ENCODE data around the gene RPTOR.
"Not testable (repeated sequence)": the region's sequence is repeated elsewhere in the genome, so short reads cannot be mapped to it uniquely, and the experiment has no call there.

RPTOR gene

DNA sequence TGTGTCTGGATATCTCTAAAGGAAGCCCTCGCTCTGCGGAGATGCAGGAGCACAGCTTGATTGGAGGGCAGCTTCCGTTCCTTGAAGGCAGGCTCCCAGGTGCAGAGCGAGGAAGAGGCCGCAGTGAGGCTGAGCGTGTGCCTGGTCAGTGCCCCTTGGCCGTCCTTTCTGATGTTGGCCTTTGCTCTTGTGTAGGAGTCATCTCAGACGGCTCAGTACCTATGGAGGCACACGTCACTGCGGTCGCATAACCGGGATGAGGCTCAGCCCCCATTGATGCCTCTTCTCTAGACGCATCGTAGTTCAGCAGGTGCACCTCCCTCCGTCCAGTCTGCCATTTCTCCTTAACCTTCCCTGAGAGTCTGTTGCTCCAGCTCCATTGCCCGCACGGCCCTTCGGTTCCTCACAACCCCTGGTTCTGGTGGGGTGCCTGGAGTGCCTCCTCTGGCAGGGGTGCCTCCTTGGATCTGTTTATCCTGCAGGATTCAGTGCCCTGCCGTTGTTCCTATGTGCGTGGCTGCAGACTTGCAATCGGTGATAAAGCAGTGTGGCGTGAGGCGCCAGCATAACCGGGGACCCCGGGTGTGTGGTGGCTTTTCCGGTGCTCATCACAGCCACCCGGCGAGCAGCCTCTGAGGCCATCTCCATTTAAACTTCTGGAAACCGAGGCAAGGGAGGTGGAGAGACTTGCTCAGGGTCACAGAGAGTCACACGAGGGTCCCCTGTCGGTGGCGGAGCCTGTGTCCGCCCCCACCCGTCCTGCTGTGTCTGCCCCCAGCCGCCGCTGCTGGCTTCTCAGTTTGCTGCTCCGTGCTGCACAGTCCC lies 258.2 kb downstream of the RPTOR start:
- DNase-seq, result no peak

- no peak for DNase-seq
Observed at GRCh38 chr17:80803451-80804428, 259.1 kb downstream of the RPTOR start.

GRCh38 chr17:80804466-80804865 lies 259.8 kb downstream of the RPTOR start:
- no peak for DNase-seq

GRCh38 chr17:80805032-80805751 lies 260.6 kb downstream of the RPTOR start:
- peak; percentile 19 for DNase-seq

DNA sequence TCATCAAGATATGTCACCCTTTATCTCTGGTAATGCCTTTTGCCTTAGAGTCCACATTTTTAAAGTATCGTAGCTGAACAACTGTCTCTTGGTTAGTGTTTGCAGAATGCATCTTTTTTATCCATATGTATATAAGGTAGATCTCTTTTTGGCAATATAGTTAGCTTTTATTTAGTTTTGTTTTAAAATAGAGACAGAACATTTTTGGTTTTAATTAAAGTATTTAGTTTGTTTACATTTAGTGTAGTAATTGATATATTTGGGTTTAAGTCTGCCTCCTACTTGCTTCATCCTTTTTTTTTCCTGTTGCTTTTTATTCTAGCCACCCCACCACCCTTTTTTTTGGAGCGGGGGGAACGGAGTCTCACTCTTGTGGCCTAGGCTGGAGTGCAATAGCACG lies 262.4 kb downstream of the RPTOR start:
- DNase-seq, result no peak

- no peak for DNase-seq
Observed at GRCh38 chr17:80807882-80808281, 263.2 kb downstream of the RPTOR start.

GRCh38 chr17:80811181-80812105 lies 266.8 kb downstream of the RPTOR start:
- no peak for DNase-seq

DNA sequence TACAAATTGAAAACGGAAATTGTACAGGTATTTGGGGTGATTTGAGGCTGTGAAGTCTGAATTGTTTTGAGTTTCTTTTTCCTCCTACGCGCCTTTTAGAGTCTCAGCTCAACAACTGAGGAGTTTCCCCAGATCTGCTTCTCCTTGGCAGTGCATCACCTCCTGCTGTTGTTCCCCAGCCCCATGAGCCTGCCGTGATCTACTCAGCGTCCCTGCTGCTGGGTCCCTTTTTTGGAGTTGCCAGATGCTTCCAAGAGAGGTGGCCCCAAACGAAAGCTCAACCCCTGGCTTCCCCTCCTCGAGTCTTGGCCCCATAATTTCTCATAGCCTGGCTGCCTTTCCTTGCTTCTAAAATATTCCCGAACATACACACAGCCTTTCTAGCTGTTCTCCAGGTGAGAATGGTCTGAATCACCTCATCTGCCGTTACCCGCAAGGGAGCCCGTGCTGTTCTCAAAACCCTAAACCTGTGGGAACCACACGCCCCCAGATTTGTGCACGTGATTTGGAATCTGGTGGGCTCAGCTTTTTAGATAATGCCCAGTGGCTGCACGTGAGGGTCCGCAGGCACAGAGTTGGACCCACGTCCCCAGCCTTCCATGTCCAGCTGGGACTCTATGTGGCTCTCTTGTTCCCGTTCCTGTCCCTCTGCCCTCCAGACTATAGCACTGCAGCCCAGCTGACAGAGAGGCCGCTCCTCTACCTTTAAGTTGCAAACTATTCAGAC lies 267.9 kb downstream of the RPTOR start:
- DNase-seq, result no peak

- DNase-seq, result no peak
Observed at GRCh38 chr17:80813318-80813717, 268.7 kb downstream of the RPTOR start.

DNA sequence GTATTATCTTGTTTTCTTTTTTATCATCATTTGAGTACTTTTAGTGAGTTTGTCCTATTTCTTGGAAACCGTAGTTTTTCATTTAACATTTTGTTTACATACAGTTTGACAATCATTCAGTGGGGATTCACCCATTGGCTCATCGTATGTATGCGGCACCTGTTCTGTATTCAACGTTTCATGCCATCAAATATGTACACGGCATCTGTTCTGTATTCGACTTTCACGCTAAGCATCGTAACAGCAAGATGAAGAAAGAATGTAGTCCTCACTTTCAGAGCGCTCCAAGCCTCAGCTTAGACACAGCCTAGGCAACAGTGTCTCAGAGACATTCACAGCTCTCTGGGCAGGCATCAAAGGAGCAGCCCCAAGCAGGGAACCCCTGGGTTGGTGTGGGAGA lies 269.9 kb downstream of the RPTOR start:
- DNase-seq, result no peak

GRCh38 chr17:80815151-80815681 lies 270.6 kb downstream of the RPTOR start:
- DNase-seq, result no peak

DNA sequence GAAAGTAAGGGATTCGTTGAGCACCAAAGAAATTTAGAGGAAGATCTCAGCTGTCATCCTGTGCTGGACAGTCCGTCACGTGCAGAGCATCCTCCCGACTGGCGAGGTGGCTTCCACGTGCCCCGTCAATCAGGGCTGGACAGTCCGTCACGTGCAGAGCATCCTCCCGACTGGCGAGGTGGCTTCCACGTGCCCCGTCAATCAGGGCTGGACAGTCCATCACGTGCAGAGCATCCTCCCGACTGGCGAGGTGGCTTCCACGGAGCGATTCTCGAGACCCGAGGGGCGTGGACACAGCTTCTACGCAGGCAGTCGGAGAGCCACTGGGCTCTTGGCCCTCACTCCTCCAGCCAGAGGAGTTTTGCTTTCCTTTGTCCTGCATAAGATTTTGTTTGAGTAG lies 271.1 kb downstream of the RPTOR start:
- not testable (repeated sequence) for DNase-seq

DNA sequence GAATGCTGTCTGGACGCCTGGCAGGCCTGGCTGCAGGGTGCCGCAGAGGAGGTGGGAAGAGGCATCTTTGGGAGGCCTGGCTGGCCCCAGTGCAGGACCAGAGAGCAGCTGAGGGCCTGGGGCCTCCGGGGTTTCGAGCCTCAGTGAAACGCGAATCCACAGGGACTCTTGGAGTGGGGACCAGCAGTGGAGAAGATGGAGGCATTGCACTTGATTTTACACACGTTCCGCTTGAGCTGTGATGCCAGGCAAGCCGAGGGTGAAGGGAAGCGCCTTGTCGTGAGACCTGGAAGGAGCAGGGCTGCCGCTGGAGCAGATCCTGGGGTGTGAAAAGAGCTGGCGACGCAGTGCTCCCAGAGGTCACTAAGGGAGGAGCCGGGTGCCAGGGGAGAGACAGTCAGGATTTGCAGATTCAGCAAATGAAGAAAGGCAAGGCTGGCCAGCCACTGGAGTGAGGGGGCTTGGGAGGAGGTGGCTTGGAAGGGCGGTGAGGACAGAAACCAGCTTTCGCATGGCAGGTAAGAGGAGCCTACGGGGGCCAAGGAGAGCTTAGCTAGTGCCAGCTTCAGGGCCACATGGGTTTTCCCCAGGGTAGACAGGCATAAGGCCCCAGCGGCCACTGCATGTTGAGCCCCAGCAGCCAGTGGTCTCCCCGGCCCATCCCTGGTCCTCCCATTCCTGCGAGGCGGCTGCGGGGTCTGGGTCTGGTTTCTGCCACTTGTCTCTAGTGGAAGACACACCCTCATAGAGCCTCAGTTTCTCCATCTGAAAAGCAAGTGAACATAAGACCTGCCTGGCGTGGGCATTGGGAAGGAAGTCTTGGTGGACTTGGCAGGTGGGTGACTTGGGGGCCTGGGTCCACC lies 271.8 kb downstream of the RPTOR start:
- no peak for DNase-seq

DNA sequence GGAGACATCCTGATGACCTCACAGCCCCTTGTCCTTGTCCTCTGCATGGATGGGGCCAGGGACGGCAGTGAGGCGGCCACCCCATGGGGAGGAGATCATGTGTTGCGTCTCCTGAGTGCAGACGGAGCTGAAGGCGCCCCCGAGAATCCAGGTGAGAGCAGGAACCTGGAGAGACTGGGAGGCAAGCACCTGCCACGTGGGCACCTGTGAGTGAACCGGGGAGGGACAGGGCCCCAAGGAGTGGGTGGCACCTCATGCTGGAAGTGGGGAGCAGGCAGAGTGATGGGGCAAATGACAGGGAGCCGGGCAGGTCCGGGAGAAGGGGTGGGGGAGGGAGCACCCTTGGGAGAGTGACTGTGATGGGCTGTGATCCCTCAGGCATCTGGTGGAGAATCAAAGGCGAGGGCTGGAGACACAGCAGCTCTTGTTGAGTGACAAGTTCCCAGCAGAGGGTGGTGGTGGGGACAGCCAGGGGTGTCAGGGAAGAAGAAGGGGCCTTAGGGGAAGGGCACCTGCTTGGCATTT lies 272.7 kb downstream of the RPTOR start:
- DNase-seq, result no peak

DNA sequence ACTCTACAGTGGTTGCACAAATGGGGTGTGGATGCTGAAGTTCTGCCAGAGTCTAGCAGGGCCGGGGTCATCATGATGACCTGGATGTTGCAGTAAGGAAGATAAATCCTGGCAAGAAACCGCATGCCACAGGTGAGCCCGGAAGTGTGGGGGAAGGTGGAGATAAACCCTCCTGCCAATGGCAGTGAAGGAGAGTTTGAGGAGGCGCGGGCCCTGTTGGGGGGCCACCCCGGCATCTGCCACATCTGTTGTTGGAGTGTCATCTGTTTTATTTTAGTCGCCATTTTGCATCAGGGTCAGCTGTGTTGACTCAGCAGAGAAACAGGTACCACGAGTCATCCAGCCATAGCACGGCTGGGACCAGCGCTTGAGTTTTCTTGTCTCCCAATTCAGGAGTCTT lies 273.2 kb downstream of the RPTOR start:
- DNase-seq, result no peak

GRCh38 chr17:80818871-80819270 lies 274.2 kb downstream of the RPTOR start:
- no peak for DNase-seq

- DNase-seq, result no peak
Observed at GRCh38 chr17:80819422-80820164, 275.0 kb downstream of the RPTOR start.

GRCh38 chr17:80820331-80820730 lies 275.7 kb downstream of the RPTOR start:
- DNase-seq, result no peak

DNA sequence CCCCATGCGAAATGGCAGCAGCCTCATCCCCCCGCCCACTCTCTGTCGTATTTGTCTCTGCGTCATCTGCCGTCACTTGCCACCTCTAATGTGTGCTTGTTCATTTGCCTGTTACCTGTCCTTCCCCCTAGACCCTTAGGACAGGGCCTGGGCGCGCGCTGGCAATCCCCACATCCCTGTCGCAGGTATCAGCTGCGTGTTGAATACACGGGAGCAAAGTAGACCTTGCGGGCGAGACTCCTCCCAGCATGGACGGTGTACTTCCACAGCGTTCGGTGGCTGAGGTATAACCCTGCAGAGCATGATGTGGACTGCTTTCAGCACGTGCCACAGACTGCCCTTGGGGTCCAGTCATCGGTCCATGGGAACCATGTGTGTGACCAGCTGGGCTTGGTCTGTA lies 276.9 kb downstream of the RPTOR start:
- no peak for DNase-seq

All from fibroblast of skin of scalp (primary cell).